Measurements from ENCODE around the gene CRADD.

CRADD gene

GRCh38 chr12:93819050-93819491 is 141.9 kb downstream of the CRADD start:
- DNase-seq = no peak

GRCh38 chr12:93823616-93824391 is 146.6 kb downstream of the CRADD start:
- no peak for DNase-seq

GRCh38 chr12:93824514-93825500 is 147.6 kb downstream of the CRADD start:
- DNase-seq = no peak

- no peak for DNase-seq
Measured at GRCh38 chr12:93825501-93825888, 148.3 kb downstream of the CRADD start.

- no peak for DNase-seq
Measured at GRCh38 chr12:93825931-93826555, 148.9 kb downstream of the CRADD start.

- DNase-seq = no peak
Measured at GRCh38 chr12:93827179-93827578, 150.0 kb downstream of the CRADD start.

- no peak for DNase-seq
Measured at GRCh38 chr12:93827669-93828068, 150.5 kb downstream of the CRADD start.

GRCh38 chr12:93829016-93829415 is 151.8 kb downstream of the CRADD start:
- no peak for DNase-seq

- DNase-seq = no peak
Measured at GRCh38 chr12:93831374-93831773, 154.2 kb downstream of the CRADD start.

GRCh38 chr12:93832131-93832530 is 155.0 kb downstream of the CRADD start:
- no peak for DNase-seq

GRCh38 chr12:93833946-93834345 is 156.8 kb downstream of the CRADD start:
- DNase-seq = no peak

GRCh38 chr12:93836620-93837260 is 159.6 kb downstream of the CRADD start:
- no peak for DNase-seq

- DNase-seq = no peak
Measured at GRCh38 chr12:93838193-93838592, 161.0 kb downstream of the CRADD start.

- DNase-seq = no peak
Measured at GRCh38 chr12:93839064-93839463, 161.9 kb downstream of the CRADD start.

- DNase-seq = no peak
Measured at GRCh38 chr12:93841671-93842070, 164.5 kb downstream of the CRADD start.

GRCh38 chr12:93844164-93844784 is 167.1 kb downstream of the CRADD start:
- DNase-seq = no peak

- DNase-seq = no peak
Measured at GRCh38 chr12:93846936-93847516, 169.9 kb downstream of the CRADD start.

GRCh38 chr12:93847517-93848474 is 170.6 kb downstream of the CRADD start:
- DNase-seq = no peak

- DNase-seq = peak; percentile 47
Measured at GRCh38 chr12:93848523-93849101, 171.4 kb downstream of the CRADD start.

- no peak for DNase-seq
Measured at GRCh38 chr12:93849946-93850345, 172.8 kb downstream of the CRADD start.
